SK-N-SH treated with all-trans-retinoic acid at 6 μM for 48 hours (cell line): ENCODE data around the gene ACSBG1.

Experiments
- CREB5 ChIP-seq: fragments of 250-450 bp; sonication (Bioruptor Pico); IDR thresholded peaks from 2 replicates; pipeline ENCODE4 v1.5.1; 2020; ENCODE audit warnings: low read depth, mild to moderate bottlenecking, moderate library complexity
- PATZ1 ChIP-seq: fragments of 250-450 bp; sonication (Bioruptor Pico); IDR thresholded peaks from 2 replicates; pipeline ENCODE4 v1.8.0; 2020; ENCODE audit warnings: mild to moderate bottlenecking, moderate library complexity, borderline replicate concordance
- PPARA ChIP-seq: fragments of 250-450 bp; sonication (Bioruptor Pico); IDR thresholded peaks from 2 replicates; pipeline ENCODE4 v1.5.0; 2020; ENCODE audit warnings: mild to moderate bottlenecking, borderline replicate concordance
- SNAI2 ChIP-seq: fragments of 250-450 bp; sonication (Bioruptor Pico); IDR thresholded peaks from 2 replicates; pipeline ENCODE4 v1.5.0; 2020; ENCODE audit warnings: mild to moderate bottlenecking, moderate library complexity
- TOX ChIP-seq: fragments of 250-450 bp; sonication (Bioruptor Pico); IDR thresholded peaks from 2 replicates; pipeline ENCODE4 v1.8.0; 2021; ENCODE audit warnings: mild to moderate bottlenecking, moderate library complexity, borderline replicate concordance
- ZFP3 ChIP-seq: fragments of 250-450 bp; sonication (Bioruptor Pico); IDR thresholded peaks from 2 replicates; pipeline ENCODE4 v1.5.0; 2020; ENCODE audit warnings: mild to moderate bottlenecking, moderate library complexity
- ZFP30 ChIP-seq: fragments of 450-650 bp; formaldehyde crosslinking; IDR thresholded peaks from 2 replicates; pipeline ENCODE4 v1.5.0; 2022; ENCODE audit warnings: mild to moderate bottlenecking, moderate library complexity

- TF ChIP-seq PATZ1 (CRISPR knock-in tag) (no peak), ZFP30 (no peak), CREB5 (CRISPR knock-in tag) (no peak), TOX (CRISPR knock-in tag) (no peak), PPARA (CRISPR knock-in tag) (no peak), ZFP3 (CRISPR knock-in tag) (no peak), SNAI2 (CRISPR knock-in tag) (no peak)
These were observed 105.2 kb downstream of the ACSBG1 start for GRCh38 chr15:78129077-78129750.
